Stimulated activated CD8-positive, alpha-beta memory T cell treated with anti-CD3 and anti-CD28 coated beads, Interleukin-4, amount 100 ng/mL, for 24 hours (primary cell): Measurements from ENCODE around the gene EIF5.
"Not testable (repeated sequence)": the region's sequence is repeated elsewhere in the genome, so short reads cannot be mapped to it uniquely, and the experiment has no call there.

Experiments used
- DNase-seq: peaks from one replicate; pipeline ENCODE4 v3.0.0-alpha.2; 2020; ENCODE audit warnings: low read depth

EIF5 gene

GRCh38 chr14:103336191-103336590 is 2.2 kb downstream of the EIF5 start:
- DNase-seq, result no peak

GRCh38 chr14:103337794-103338193 is 3.8 kb downstream of the EIF5 start:
- no peak for DNase-seq

GRCh38 chr14:103339561-103339960 is 5.5 kb downstream of the EIF5 start:
- DNase-seq, result no peak

GRCh38 chr14:103340480-103341212 is 6.6 kb downstream of the EIF5 start:
- no peak for DNase-seq

- no peak for DNase-seq
Measured at GRCh38 chr14:103341250-103342129, 7.5 kb downstream of the EIF5 start.

GRCh38 chr14:103343164-103343879 is 9.3 kb downstream of the EIF5 start:
- DNase-seq, result no peak

GRCh38 chr14:103343905-103344797 is 10.1 kb downstream of the EIF5 start:
- no peak for DNase-seq

- no peak for DNase-seq
Measured at GRCh38 chr14:103346286-103346685, 12.2 kb downstream of the EIF5 start.

- DNase-seq, result no peak
Measured at GRCh38 chr14:103347091-103347815, 13.2 kb downstream of the EIF5 start.

GRCh38 chr14:103348154-103348553 is 14.1 kb downstream of the EIF5 start:
- DNase-seq, result no peak

GRCh38 chr14:103349982-103350381 is 15.9 kb downstream of the EIF5 start:
- no peak for DNase-seq

GRCh38 chr14:103353362-103353761 is 19.3 kb downstream of the EIF5 start:
- DNase-seq, result no peak

GRCh38 chr14:103354141-103354540 is 20.1 kb downstream of the EIF5 start:
- DNase-seq, result no peak

- DNase-seq, result no peak
Measured at GRCh38 chr14:103356024-103356682, 22.1 kb downstream of the EIF5 start.

GRCh38 chr14:103357552-103357951 is 23.5 kb downstream of the EIF5 start:
- DNase-seq, result not testable (repeated sequence)

GRCh38 chr14:103360548-103360947 is 26.5 kb downstream of the EIF5 start:
- no peak for DNase-seq

- DNase-seq, result no peak
Measured at GRCh38 chr14:103361867-103362266, 27.8 kb downstream of the EIF5 start.

GRCh38 chr14:103362780-103363179 is 28.7 kb downstream of the EIF5 start:
- DNase-seq, result no peak

- no peak for DNase-seq
Measured at GRCh38 chr14:103366741-103367140, 32.7 kb downstream of the EIF5 start.

- DNase-seq, result no peak
Measured at GRCh38 chr14:103367995-103368394, 34.0 kb downstream of the EIF5 start.
